Hepatocyte (in vitro differentiated cells): Measurements from ENCODE around the gene IL36RN.

Experiments used
- CTCF ChIP-seq: fragments of 200-600 bp; sonication (generic); IDR thresholded peaks from 2 replicates; pipeline ENCODE4 v1.5.1; 2016; ENCODE audit warnings: antibody characterized with exemption, mild to moderate bottlenecking; ENCODE audit not compliant: poor library complexity
- EZH2 ChIP-seq: fragments of 200-600 bp; sonication (generic); IDR thresholded peaks from 2 replicates; pipeline ENCODE4 v1.6.1; 2016; ENCODE audit warnings: antibody characterized with exemption, mild to moderate bottlenecking, borderline replicate concordance

DNA sequence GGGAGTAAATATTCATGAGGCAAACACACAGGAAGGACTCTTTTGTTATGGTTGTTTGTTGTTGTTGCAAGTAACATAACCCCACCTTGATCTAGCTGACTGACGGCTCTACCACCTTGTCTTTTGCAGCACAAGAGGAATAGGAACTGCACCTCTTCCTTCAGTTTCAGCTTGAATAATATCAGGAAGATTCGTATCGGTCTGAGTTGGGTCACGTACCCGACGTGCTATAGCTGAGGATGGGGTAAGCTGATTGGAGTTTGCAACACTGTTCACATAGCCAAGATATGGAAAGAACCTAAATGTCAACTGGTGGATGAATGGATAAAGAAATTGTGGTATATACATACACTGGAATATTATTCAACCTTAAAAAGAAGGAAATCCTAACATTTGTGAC lies 53.9 kb downstream of the IL36RN start:
- TF ChIP-seq CTCF (no peak), EZH2 (no peak)
